Gastrocnemius medialis (tissue), 4 donors: Measurements from ENCODE around the gene CD2AP.

Source experiments
- CTCF ChIP-seq, 5 experiments: fragments of 450-650 bp in 3 of 5; fragments of 200-600 bp in 2 of 5; sonication (generic) in 2 of 5; IDR thresholded peaks in 4 of 5; conservative IDR thresholded peaks in 1 of 5; 1 replicate in 4 of 5; 2 replicates in 1 of 5; pipeline ENCODE4 v1.5.1; 2016 to 2019; ENCODE audit warnings: antibody characterized with exemption in 5 of 5, mild to moderate bottlenecking in 3 of 5, moderate library complexity in 3 of 5
- POLR2A ChIP-seq, 2 donors: fragments of 450-650 bp; IDR thresholded peaks; one replicate each; pipeline ENCODE4 v1.6.1; 2017; ENCODE audit warnings: antibody characterized with exemption in 2 of 2, mild to moderate bottlenecking in 2 of 2, moderate library complexity in 2 of 2

- TF ChIP-seq CTCF (IDR thresholded peaks at IDR 0.05 in 4 of 5, conservative IDR thresholded peaks at IDR 0.05 in 1 of 5) (no peak), POLR2A (IDR thresholded peaks at IDR 0.05) (no peak)
Measured at GRCh38 chr6:47479140-47479508, 1.5 kb downstream of the CD2AP start.
